Skeletal muscle satellite cell (primary cell): ENCODE measurements around the gene SH3PXD2B.

Source experiments
- H3K27me3 ChIP-seq: 2 replicates; pipeline ENCODE4 v1.7.0; 2013; ENCODE audit warnings: low read length; ENCODE audit not compliant: control insufficient read depth, insufficient read depth
- H3K36me3 ChIP-seq: 2 replicates; pipeline ENCODE4 v1.7.0; 2013; ENCODE audit warnings: mild to moderate bottlenecking, control low read depth, low read length; ENCODE audit not compliant: insufficient read depth
- H3K4me1 ChIP-seq: 2 replicates; pipeline ENCODE4 v1.7.0; 2013; ENCODE audit warnings: low read length; ENCODE audit not compliant: control insufficient read depth, insufficient read depth
- H3K4me2 ChIP-seq: 2 replicates; pipeline ENCODE4 v1.7.0; 2013; ENCODE audit warnings: mild to moderate bottlenecking, low read length
- H3K4me3 ChIP-seq: 2 replicates; pipeline ENCODE4 v1.7.0; 2013; ENCODE audit warnings: low read length
- H3K9ac ChIP-seq: 2 replicates; pipeline ENCODE4 v1.7.0; 2013; ENCODE audit warnings: mild to moderate bottlenecking, low read depth, low read length, moderate library complexity
- H3K9me3 ChIP-seq: replicated peaks from 2 replicates; pipeline ENCODE4 v1.7.0; 2013; ENCODE audit warnings: mild to moderate bottlenecking, control low read depth, low read length

Gene SH3PXD2B

DNA sequence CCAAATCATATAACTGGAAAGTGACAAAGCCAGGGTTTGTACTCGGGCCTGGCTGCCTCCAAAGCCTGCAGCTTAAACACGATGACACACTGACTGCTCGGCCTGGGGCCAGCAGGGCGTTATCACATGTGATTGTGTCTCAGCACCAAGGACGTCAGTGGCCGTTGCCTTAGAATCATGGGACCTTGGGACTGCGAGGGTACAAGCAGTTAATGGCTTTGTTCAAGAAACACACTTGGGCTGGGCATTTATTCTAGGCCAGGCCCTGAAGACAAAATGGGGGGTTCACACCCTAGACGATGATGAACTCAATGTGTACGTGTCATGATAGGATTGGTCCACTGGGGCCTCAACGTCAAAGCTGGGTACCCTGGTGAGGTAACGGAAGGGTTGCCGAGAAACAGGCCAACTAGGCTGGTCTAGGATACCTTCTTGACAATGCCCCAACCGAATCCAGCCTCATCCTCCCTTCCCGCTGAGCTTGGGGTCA is 13.0 kb downstream of the SH3PXD2B start:
- Histone ChIP-seq H3K4me2 (no peak overlapping the region), H3K9ac (no peak overlapping the region), H3K4me1 (peaks cover 33% of the 10 kb centered on the region), H3K4me3 (no peak overlapping the region), H3K27me3 (no peaks in the 10 kb centered on the region), H3K9me3 (no peaks in the 10 kb centered on the region), H3K36me3 (peaks cover 5% of the 10 kb centered on the region)

DNA sequence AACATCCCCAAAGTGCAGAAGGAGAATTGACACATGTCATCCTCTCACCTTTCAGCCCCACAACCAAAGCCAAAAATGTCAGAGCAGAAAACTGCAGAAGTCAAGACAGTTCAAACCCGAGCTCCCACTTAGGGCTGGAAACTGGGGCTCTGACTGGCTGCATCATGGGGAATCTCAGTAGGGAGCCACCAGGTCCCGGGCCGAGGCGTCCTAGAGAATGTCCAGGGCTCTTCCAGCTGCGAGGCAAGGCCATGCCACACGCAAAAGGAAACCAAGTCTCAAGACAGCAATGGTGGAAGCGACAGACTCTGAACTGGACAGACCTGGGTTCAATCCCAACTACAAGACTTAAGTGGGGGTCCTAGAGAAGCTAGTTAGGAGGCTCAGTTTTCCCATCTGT is 13.8 kb downstream of the SH3PXD2B start:
- H3K9me3 ChIP-seq = no peaks in the 10 kb centered on the region
- no peaks in the 10 kb centered on the region for H3K27me3 ChIP-seq
- H3K4me1 ChIP-seq = peaks cover 27% of the 10 kb centered on the region
- no peak overlapping the region for H3K9ac ChIP-seq
- no peak overlapping the region for H3K4me3 ChIP-seq
- peaks cover 5% of the 10 kb centered on the region for H3K36me3 ChIP-seq
- H3K4me2 ChIP-seq = no peak overlapping the region

DNA sequence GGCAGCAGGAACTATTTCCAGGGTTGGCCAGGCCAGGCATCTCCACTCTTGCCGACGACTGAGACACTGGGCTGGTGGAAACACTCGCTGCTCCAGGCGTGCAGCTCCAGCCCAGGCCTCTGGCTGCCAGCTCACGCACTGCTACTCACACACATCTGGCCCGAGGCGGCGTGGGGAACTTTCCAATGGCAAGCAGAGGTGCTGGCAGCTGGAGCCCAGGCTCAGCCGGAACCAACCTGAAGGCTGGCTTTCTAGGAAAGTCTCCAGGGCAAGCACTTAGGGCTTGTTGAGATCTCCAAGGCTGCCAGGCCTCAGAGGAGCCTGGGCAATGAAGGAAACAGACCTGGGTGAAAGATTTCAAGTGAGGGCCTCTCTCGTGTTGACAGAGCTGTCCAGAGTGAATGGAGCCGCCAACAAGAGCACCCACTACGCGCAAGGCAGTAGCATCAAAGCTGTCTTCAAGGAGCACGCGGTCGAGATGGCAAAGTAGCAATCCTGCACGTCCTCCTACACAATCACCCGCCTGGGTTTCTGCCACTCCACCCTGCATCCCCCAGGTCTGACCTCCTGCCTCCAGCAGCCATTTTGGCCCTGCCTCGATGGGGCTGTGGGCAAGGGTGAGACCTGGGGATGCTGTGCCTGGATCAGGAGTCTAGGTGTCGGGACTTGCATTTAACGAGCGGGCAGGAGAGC is 14.4 kb downstream of the SH3PXD2B start:
- H3K4me1 ChIP-seq = peaks cover 26% of the 10 kb centered on the region
- no peak overlapping the region for H3K4me3 ChIP-seq
- H3K9ac ChIP-seq = no peak overlapping the region
- H3K36me3 ChIP-seq = peaks cover 5% of the 10 kb centered on the region
- H3K27me3 ChIP-seq = no peaks in the 10 kb centered on the region
- H3K9me3 ChIP-seq = no peaks in the 10 kb centered on the region
- H3K4me2 ChIP-seq = no peak overlapping the region

DNA sequence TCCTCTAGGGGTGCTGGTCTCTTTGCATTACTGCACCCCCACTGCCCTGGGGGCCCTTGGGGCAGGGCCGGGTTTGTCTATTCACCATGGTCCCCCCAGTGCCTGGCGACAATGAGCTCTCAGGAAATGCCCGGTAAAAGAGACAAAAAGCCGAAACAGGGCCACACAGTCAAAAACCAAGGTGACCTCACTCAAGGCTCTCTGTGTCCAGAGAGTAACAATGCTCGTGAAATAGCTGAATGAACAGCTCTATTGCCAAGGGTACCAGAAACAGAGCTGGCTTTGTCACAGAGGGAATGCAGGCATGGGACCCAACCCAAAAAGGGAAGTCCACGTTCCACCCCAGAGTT is 16.0 kb downstream of the SH3PXD2B start:
- H3K9me3 ChIP-seq = no peaks in the 10 kb centered on the region
- H3K9ac ChIP-seq = no peak overlapping the region
- no peaks in the 10 kb centered on the region for H3K27me3 ChIP-seq
- peaks cover 10% of the 10 kb centered on the region for H3K4me1 ChIP-seq
- H3K4me2 ChIP-seq = no peak overlapping the region
- H3K4me3 ChIP-seq = no peak overlapping the region
- H3K36me3 ChIP-seq = peaks cover 8% of the 10 kb centered on the region

DNA sequence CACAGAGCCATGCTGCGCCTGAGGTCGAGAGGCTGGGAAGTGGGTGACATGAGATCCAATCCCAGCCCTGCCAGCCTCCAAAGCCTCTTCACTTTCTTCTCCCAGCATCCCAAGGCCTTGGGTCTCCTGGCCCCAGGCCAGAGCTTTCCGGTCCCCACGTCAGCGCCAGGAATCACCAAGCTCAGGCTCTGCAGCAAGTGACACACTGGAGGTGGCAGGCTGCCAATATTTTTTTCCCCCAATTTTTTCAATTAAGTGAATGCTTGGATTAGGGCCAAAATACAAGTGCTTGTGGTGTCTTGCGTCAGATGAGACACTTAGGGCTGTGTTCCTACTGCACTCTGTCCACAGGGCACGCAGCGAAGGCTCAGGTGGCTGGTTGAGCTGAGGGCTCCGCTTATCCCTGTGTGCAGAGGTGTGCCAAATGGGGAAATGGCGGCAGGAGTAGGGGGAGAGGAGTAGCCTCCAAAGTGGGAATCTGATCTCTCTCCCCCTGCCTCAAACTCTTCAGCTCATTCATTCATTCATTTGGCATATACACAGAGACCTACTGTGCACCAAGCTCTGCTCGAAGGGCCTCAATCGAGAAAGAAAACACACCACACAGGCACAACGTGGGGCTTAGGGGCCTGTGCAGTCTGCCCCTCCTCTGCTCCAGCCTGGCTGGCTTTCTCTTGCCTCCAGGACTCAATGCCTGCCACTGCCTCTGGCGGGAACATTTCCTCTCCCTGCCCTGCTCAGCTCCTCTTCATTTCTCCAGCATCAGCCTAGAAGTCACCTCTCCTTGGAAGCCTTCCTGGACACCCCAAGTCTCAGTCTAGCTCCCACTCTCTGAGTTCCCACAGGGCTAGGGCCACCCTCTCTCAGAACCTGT is 16.6 kb downstream of the SH3PXD2B start:
- no peak overlapping the region for H3K9ac ChIP-seq
- H3K4me2 ChIP-seq = no peak overlapping the region
- no peaks in the 10 kb centered on the region for H3K27me3 ChIP-seq
- no peak overlapping the region for H3K4me3 ChIP-seq
- no peaks in the 10 kb centered on the region for H3K9me3 ChIP-seq
- peaks cover 10% of the 10 kb centered on the region for H3K36me3 ChIP-seq
- peaks cover 4% of the 10 kb centered on the region for H3K4me1 ChIP-seq

DNA sequence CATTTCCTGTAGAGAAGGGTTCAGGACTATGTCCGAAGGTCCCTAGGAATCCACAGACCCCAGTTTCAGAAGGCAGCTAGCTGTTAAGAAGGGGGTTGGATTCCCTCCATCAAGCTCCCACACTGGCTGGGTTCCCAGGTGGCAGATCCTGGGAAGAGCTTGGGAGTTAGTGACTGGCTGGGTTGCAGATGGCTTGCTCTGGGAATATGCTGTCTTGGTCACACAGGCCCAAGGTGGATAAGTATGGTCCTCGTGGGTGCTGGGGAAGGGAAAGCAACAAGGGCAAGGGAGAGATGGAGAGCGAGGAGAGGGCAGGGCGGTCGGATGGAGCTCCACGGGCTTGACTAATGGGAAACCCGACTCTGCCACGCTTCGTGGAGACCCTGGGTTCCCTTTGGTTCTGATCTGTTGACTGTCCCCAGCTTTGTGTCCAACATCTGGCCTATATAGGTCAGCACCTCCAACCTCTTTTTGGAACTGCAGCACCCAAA is 17.4 kb downstream of the SH3PXD2B start:
- no peak overlapping the region for H3K4me2 ChIP-seq
- H3K27me3 ChIP-seq = no peaks in the 10 kb centered on the region
- no peaks in the 10 kb centered on the region for H3K4me1 ChIP-seq
- H3K9ac ChIP-seq = no peak overlapping the region
- H3K36me3 ChIP-seq = peaks cover 10% of the 10 kb centered on the region
- H3K9me3 ChIP-seq = no peaks in the 10 kb centered on the region
- H3K4me3 ChIP-seq = no peak overlapping the region

DNA sequence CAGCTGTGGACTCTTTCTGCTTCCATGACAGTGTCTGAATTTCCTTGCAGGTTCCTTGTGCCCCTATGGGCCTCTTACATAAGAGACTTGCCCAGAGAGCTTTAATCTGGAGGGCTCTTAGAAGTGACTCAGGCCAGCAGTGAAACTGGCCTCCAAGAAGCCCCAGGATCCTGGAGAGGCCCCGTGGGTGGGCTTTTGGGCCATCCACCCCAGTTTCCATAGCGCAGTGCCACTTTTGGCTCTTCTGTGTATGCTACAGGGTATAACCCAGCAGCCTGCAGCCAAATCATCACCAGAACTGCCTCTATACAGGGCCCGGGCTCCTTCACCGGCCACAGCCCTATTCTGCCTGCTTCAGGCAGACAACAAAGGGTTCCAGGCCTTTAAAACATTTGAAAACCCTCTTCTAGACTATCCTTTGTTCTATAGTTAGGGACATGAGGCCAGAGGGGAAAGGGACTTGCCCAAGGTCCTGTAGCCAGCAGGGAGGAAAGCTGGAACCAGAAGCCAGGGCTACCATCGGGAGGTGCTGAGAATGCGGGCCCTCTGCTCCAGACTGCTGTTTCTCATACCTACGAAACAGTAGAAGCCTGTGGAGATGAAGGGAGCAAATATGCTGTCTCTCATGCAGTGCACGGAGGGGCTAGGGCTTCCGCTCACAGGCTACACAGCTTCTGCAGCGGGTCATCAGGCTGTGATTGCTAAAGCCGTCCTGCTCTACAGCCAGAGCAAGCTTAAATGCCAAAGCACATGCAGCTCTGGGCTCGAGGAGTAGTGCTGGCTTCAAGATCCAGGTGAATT is 18.0 kb downstream of the SH3PXD2B start:
- Histone ChIP-seq H3K4me3 (no peak overlapping the region), H3K4me1 (no peaks in the 10 kb centered on the region), H3K36me3 (peaks cover 14% of the 10 kb centered on the region), H3K9ac (no peak overlapping the region), H3K9me3 (no peaks in the 10 kb centered on the region), H3K4me2 (no peak overlapping the region), H3K27me3 (no peaks in the 10 kb centered on the region)

DNA sequence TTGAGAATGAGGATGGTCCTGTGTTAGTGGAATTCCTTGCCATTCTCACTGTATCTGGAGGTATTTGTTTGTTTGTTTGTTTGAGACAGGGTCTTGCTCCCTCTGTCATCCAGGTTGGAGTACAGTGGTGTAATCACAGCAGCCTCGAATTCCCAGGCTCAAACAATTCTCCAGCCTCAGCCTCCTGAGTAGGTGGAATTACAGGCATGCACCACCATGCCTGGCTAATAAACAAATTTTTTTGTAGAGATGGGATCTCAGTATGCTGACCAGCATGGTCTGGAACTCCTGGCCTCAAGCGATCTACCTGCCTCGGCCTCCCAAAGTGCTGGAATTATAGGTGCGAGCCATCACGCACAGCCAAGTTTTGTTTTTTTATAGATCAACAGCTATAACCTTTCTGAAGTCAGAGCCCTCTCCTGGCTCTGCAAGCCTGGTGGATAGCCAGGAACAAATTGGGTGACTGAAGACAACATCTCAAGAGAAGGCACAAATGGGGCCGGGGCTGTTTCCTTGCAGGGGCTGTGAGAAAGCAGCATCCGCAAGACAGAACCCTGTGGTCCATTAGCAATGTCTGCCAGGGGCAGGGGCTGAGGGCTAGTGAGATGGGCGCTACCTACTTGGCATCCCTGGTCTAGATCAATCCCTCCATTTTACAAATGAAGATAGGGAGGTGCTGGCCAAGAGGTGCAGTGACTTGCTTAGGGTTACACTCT is 18.8 kb downstream of the SH3PXD2B start:
- Histone ChIP-seq H3K27me3 (no peaks in the 10 kb centered on the region), H3K4me3 (no peak overlapping the region), H3K9ac (no peak overlapping the region), H3K4me2 (no peak overlapping the region), H3K9me3 (no peaks in the 10 kb centered on the region), H3K36me3 (peaks cover 11% of the 10 kb centered on the region), H3K4me1 (no peaks in the 10 kb centered on the region)

DNA sequence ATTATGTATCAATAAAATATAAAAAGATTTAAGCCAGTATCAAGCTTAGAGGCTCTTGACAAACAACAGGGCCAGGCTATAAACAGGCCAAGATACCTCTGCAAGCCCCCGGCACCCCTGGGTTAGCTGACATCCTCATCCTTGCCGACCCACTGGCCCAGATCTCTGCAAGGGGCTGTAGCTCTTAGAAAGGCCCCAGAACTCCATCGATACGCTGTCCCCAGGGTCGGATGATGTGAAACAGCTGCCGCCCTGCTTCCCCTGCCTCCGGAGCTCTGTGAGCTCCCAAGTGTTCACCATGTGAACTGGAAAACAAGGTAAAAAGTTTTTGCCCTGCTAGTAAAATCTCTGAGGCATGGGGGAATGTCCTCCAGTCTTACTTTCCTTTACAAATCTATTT is 20.1 kb downstream of the SH3PXD2B start:
- no peaks in the 10 kb centered on the region for H3K9me3 ChIP-seq
- no peak overlapping the region for H3K4me3 ChIP-seq
- H3K36me3 ChIP-seq = peaks cover 8% of the 10 kb centered on the region
- H3K4me1 ChIP-seq = peaks cover 10% of the 10 kb centered on the region
- H3K4me2 ChIP-seq = no peak overlapping the region
- H3K27me3 ChIP-seq = no peaks in the 10 kb centered on the region
- H3K9ac ChIP-seq = no peak overlapping the region

DNA sequence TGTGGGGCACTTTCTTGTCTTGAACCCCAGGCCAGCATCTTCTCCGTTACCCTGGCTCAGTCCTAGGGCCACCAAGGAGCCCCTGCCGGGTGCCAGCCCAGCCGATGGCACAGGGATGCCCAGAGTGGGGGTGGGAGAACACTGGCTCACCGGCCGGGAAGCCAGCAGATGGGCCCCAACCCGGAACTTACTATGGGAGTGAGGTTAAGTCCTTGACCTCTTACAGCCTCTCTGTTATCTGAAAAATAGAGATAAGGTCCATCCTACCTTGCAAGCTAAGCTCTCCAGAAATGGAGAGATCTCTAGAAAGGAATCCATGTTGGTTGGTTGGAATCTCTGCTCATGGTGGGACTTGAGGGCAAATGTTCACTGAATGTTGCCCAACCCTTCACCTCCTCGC is 20.8 kb downstream of the SH3PXD2B start:
- Histone ChIP-seq H3K9me3 (no peaks in the 10 kb centered on the region), H3K27me3 (no peaks in the 10 kb centered on the region), H3K4me2 (no peak overlapping the region), H3K9ac (no peak overlapping the region), H3K4me3 (no peak overlapping the region), H3K36me3 (peaks cover 8% of the 10 kb centered on the region), H3K4me1 (peaks cover 16% of the 10 kb centered on the region)

DNA sequence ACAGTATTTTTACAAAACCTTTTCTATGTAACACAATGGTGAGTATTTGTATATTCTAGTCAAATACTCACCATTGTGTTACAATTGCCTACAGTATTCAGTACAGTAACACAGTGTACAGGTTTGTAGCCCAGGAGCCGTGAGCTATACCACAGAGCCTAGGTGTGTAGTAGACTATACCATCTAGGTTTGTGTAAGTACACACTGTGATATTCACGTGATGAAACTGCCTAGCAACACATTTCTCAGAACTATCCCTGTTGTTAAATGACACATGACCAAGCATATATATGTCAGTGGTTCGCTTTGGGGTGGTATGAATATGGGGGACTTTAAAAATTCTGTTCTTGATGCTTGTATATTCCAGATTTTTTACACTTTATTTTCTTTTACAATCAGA is 21.3 kb downstream of the SH3PXD2B start:
- H3K36me3 ChIP-seq = peaks cover 8% of the 10 kb centered on the region
- H3K9me3 ChIP-seq = no peaks in the 10 kb centered on the region
- H3K27me3 ChIP-seq = no peaks in the 10 kb centered on the region
- no peak overlapping the region for H3K4me3 ChIP-seq
- no peak overlapping the region for H3K9ac ChIP-seq
- H3K4me2 ChIP-seq = no peak overlapping the region
- peaks cover 16% of the 10 kb centered on the region for H3K4me1 ChIP-seq
